Retinal pigment epithelial cell (primary cell): Measurements from ENCODE around the gene OR6K2.

Experiments used
- DNase-seq: peaks from one replicate; pipeline ENCODE4 v3.0.0-alpha.2; 2010; ENCODE audit warnings: low read depth
- H3K4me3 ChIP-seq: 2 replicates; pipeline ENCODE4 v1.5.1; 2011; ENCODE audit warnings: mild to moderate bottlenecking, low read length, control low read depth, moderate library complexity
- TF ChIP-seq, protein P1 (sequence below): conservative IDR thresholded peaks from 2 replicates; pipeline ENCODE4 v1.5.1; 2011; ENCODE audit warnings: low read depth, low read length, control low read depth, inconsistent platforms

OR6K2 gene

DNA sequence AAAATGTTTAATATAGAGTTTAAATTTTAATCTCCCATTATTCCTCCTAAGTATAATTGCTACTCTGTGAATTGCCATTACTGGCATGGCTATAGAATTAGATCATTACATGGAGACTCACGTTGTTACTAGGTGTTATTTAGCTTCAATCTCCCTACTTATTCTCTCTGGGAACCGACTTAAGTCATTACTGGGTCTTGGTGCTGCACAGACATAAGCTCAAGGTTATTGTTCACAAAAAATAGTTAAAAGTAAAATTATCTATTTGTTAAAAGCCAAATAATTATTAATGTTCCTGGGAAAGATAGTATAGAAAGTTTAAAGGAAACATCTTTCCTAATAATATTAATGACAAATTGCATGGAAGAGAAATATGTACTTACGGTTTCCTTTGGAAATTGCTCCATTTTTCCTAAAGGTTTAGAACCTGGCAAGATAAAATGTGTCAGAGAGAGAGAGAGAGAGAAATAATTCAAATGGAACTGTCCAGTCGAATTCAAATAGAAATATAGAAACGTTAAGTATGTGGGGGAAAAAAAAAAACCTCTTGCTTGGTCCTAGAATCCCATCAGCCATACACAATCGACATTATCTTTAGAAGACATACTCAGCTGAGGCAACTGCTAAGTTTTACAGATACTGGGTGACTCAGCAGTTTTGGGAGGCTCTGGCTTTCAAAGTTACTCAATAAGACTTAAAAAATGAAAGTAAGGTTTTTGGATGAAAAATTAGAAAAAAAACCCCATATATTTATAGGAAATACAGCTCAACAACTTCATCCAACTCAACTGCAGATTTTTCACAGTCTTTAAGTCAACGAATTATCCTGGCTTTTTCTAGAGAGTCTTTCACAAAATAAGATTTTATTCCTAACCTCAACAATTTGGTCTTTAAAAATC, 14.1 kb downstream of the OR6K2 start, which contains the start of gene SPTA1:
SPTA1 (minus strand) TSS at position 605 of the 899 bp plus-strand sequence; CDS start at position 407, 198 bp downstream.
- no peak for DNase-seq
- no peak within 1 kb of the TSS for H3K4me3 ChIP-seq

DNA sequence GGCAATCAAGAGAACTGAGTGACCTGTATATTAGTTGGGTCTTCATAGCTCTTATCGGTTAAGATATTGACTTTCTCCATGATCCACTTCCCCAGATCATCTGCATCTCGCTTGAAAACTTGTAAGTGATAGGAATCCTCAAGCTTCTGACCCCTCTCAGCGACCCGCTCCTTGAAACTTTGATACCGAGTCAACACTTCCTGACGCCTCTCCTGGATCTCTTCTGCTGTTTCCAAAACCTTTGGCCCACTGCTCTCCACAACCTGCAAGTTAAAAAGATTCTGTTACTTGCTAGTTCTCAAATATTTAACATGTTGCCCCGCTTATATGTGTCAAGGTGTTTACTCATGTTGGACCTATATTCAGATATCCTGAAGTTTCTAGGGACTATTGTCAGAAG, 15.4 kb downstream of the OR6K2 start:
- no peak for DNase-seq
- TF ChIP-seq, protein P1, sequence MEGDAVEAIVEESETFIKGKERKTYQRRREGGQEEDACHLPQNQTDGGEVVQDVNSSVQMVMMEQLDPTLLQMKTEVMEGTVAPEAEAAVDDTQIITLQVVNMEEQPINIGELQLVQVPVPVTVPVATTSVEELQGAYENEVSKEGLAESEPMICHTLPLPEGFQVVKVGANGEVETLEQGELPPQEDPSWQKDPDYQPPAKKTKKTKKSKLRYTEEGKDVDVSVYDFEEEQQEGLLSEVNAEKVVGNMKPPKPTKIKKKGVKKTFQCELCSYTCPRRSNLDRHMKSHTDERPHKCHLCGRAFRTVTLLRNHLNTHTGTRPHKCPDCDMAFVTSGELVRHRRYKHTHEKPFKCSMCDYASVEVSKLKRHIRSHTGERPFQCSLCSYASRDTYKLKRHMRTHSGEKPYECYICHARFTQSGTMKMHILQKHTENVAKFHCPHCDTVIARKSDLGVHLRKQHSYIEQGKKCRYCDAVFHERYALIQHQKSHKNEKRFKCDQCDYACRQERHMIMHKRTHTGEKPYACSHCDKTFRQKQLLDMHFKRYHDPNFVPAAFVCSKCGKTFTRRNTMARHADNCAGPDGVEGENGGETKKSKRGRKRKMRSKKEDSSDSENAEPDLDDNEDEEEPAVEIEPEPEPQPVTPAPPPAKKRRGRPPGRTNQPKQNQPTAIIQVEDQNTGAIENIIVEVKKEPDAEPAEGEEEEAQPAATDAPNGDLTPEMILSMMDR = no peak
- H3K4me3 ChIP-seq = no peak overlapping the region

More for the DNA sequence above, 14.1 kb downstream of the OR6K2 start, which contains the start of gene SPTA1:
- TF ChIP-seq, protein P1 = no peak

DNA sequence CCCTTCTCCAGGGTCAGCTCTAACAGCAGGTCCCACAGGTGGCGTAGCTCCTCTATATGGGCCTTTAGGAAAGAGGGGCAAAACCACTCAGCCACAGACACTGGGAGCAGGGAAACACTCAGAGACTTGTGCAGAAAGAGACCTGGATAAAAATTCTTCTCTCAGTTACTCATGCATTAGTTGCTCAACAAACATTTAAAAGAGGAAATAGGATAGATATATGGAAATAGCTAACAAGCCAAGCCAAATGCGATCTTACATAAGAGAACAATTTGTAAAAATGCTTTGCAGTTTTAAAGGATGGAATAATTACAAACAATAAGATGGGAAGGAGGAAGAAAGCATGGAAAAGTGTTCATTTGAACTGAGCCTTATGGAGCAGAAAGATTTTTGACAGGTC, 18.8 kb downstream of the OR6K2 start:
- TF ChIP-seq, protein P1 = no peak
- H3K4me3 ChIP-seq = no peak overlapping the region
- no peak for DNase-seq

DNA sequence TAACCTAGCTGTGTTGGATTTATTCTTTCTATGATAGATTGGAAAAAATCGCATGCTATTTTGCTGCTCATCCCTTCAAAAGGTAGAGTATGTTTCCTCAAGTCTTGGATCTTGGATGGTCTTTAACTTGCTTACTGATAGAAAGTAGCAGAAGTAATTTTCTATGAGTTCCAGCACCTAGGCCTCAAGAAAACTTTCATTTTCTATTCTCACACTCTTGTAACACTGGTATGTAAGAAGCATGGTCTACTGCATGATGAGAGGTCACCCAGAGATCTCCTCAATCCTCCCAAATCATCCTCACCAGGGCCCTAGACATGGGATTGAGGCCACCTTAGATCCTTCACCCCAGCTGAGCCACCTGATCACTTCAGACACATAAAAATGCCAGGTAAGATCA, 21.2 kb downstream of the OR6K2 start:
- TF ChIP-seq, protein P1 = no peak
- no peak for DNase-seq
- no peak overlapping the region for H3K4me3 ChIP-seq

DNA sequence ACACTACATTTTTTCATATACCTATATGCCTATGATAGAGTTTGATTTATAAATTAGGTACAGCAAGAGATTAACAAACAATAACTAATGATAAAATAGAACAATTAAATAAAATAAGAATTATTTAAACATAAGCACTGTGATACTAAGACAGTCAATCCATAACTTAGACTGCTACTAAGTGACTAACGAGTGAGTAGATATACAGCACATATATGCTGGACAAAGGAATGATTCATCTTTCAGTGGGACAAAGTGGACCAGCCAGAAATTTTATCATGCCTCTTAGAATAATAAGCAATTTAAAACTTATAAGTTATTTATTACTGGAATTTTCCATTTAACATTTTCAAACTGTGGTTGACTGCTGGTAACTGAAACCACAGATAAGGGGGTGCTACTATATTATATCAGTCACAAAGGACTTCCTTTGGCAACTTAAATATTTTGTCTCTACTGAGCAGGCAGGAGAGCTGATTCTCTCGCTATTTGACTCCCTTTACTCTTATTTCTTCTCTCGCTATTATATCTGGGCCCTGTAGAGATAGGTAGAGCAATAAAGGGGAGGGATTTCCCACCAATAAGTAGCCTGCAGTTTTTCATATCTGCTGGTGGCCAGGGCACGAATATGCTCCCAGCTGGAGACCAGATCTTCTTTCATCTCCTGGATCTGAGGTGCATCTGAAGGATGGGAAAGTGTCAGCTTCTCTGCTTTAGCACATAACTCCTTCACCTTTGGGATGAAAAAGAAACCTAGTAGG, 24.7 kb downstream of the OR6K2 start:
- no peak for DNase-seq
- TF ChIP-seq, protein P1 = no peak
- no peak overlapping the region for H3K4me3 ChIP-seq

DNA sequence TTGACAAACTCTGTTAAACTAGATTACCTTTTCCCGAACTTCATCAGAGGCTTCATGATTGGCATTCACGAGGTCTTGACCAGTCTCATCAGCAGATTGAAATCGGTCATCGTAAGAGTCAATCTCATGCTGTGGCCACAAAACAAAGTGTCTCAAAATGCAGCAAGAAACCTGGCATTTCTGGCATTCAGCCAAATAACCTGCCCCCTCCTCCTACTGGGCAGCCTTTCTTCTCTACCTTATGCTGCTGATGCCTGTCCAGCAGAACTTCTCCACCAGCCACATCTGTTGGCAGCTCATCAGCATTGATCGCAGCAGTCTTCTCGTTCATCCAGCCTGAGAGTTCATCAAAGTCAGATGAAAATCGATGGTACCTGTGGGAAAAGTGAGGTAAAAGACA, 26.1 kb downstream of the OR6K2 start:
- TF ChIP-seq, protein P1 = no peak
- DNase-seq = no peak
- H3K4me3 ChIP-seq = no peak overlapping the region
